Measurements from ENCODE around the gene KRT76. TPM values are rescaled to one million over a fixed set of nuclear protein-coding genes. Genes with fewer than 3 reads are reported as not detected.

The KRT76 gene
- total RNA-seq, 1 donor from 2014 or later: not detected

DNA sequence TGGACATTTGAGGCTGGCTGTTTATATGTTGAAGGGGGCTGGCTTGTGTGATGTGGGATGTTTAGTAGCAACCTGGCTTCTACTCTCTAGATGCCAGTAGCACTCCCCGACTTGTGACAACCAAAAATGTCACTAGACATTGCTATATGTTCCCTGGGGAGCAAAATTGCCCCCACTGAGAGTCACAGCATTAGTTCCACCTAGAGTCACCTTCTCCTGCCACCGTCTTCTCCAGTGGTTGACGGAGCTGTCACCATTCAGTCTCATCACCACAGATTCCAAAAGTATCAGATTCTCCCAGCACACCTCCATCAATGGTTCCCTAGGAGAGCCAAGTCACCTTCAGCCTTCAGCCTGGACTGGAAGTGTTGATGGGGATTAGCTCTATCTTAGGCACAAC is 7.8 kb upstream of the KRT76 start:
- Mint-ChIP-seq H3K4me3 (ENCODE audit: unreplicated experiment) (no peak overlapping the region), H3K4me1 (ENCODE audit: unreplicated experiment) (no peaks in the 10 kb centered on the region), H3K27me3 (ENCODE audit: unreplicated experiment) (peaks cover 41% of the 10 kb centered on the region), H3K9me3 (ENCODE audit: unreplicated experiment) (no peaks in the 10 kb centered on the region), H3K27ac (ENCODE audit: unreplicated experiment) (no peak overlapping the region), H3K36me3 (ENCODE audit: unreplicated experiment) (no peaks in the 10 kb centered on the region)
- no peak for DNase-seq (ENCODE audit: extremely low spot score, unreplicated experiment)
- no peak for TF ChIP-seq CTCF (IDR thresholded peaks at IDR 0.05)

DNA sequence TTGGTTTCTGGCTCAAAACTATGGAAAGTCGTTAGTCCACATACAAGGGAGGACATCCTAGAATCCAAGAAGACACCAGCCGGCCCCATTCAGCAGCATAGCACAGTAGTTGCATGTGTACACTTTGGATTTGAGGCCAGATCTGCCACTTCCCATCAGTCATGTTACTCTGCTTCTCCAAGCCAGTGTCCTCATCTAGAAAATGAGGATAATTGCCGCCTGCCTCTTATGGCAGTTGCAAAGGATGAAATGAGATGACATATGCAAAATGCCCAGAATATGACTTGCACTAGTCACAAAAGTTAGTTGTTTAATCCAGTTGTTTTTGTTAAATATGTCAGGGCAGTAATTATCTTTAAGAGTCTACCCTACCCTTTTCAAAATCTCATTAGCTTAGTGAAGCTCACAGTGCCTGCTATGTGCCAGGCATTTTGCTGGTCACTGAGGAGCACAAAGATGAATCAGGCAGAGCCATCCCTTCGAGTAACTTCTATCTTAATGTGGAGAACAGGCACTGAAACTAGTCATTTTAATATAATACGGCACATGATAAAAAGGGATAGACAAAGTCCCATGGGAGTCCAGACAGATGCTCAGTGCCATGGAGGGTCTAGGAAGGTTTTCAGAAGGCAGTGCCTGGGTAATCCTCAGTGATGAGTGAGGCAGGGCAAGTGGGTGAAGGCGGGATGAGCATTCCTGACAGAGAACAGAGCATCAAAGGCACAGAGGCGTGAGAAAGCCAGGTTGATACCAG is 6.6 kb upstream of the KRT76 start:
- H3K9me3 Mint-ChIP-seq (ENCODE audit: unreplicated experiment): no peaks in the 10 kb centered on the region
- H3K27ac Mint-ChIP-seq (ENCODE audit: unreplicated experiment): no peak overlapping the region
- no peak for DNase-seq (ENCODE audit: extremely low spot score, unreplicated experiment)
- no peaks in the 10 kb centered on the region for H3K36me3 Mint-ChIP-seq (ENCODE audit: unreplicated experiment)
- no peak for TF ChIP-seq CTCF (IDR thresholded peaks at IDR 0.05)
- H3K4me1 Mint-ChIP-seq (ENCODE audit: unreplicated experiment): no peaks in the 10 kb centered on the region
- no peak overlapping the region for H3K4me3 Mint-ChIP-seq (ENCODE audit: unreplicated experiment)
- H3K27me3 Mint-ChIP-seq (ENCODE audit: unreplicated experiment): peaks cover 52% of the 10 kb centered on the region

DNA sequence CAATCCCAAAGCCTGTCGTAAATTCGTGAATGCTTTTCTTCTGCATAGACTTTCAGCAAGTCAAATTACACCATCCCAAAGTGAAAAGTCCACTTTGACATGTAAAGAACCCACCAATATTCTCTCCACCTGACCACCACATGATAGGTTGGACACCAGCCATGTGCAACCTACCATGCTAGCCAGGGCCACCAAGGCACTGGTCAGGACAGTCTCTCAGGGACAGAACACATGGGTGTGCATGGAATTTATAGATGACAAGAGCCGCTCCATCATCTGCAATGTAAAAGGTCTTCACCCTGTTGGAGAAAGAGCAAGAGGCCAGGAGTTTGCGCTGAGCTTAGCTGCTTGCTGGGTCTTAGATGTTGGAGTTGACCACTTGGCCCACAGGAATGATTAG is 5.4 kb upstream of the KRT76 start:
- Mint-ChIP-seq H3K4me1 (ENCODE audit: unreplicated experiment) (no peaks in the 10 kb centered on the region), H3K4me3 (ENCODE audit: unreplicated experiment) (no peak overlapping the region), H3K27me3 (ENCODE audit: unreplicated experiment) (peaks cover 55% of the 10 kb centered on the region), H3K36me3 (ENCODE audit: unreplicated experiment) (no peaks in the 10 kb centered on the region), H3K9me3 (ENCODE audit: unreplicated experiment) (no peaks in the 10 kb centered on the region), H3K27ac (ENCODE audit: unreplicated experiment) (no peak overlapping the region)
- no peak for DNase-seq (ENCODE audit: extremely low spot score, unreplicated experiment)
- TF ChIP-seq CTCF (IDR thresholded peaks at IDR 0.05): no peak

GRCh38 chr12:52781399-52782082 is 4.4 kb upstream of the KRT76 start:
- H3K4me1 Mint-ChIP-seq (ENCODE audit: unreplicated experiment): no peaks in the 10 kb centered on the region
- TF ChIP-seq CTCF (IDR thresholded peaks at IDR 0.05): no peak
- no peak overlapping the region for H3K4me3 Mint-ChIP-seq (ENCODE audit: unreplicated experiment)
- no peak overlapping the region for H3K27ac Mint-ChIP-seq (ENCODE audit: unreplicated experiment)
- H3K9me3 Mint-ChIP-seq (ENCODE audit: unreplicated experiment): no peaks in the 10 kb centered on the region
- H3K36me3 Mint-ChIP-seq (ENCODE audit: unreplicated experiment): no peaks in the 10 kb centered on the region
- DNase-seq (ENCODE audit: extremely low spot score, unreplicated experiment): no peak
- H3K27me3 Mint-ChIP-seq (ENCODE audit: unreplicated experiment): peaks cover 55% of the 10 kb centered on the region

DNA sequence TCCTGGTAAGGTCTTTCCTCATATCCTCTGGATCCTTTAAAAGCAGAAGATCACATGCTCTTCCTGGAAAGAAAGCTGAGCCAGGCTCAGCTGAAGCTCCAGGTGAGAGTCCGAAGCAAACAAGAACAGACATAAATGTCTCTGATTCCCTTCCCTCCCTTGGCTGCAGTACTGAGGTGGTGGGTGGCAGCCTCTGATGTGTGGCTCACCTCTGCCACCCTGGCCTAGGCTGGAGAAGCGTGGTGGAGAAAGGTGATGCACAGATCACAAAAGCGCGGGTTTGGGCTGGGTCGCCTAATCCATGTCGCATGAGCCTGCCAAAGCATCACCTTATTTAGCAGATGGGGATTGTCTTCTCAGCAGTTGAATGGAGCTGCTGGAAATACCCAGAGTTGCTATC is 2.8 kb upstream of the KRT76 start:
- Mint-ChIP-seq H3K27me3 (ENCODE audit: unreplicated experiment) (peaks cover 50% of the 10 kb centered on the region), H3K36me3 (ENCODE audit: unreplicated experiment) (no peaks in the 10 kb centered on the region), H3K4me1 (ENCODE audit: unreplicated experiment) (no peaks in the 10 kb centered on the region), H3K9me3 (ENCODE audit: unreplicated experiment) (no peaks in the 10 kb centered on the region), H3K27ac (ENCODE audit: unreplicated experiment) (no peak overlapping the region), H3K4me3 (ENCODE audit: unreplicated experiment) (no peak overlapping the region)
- DNase-seq (ENCODE audit: extremely low spot score, unreplicated experiment): no peak
- TF ChIP-seq CTCF (IDR thresholded peaks at IDR 0.05): no peak

Data from osteocyte (in vitro differentiated cells).